ENCODE data around the gene TMEFF2. TPM values are rescaled to one million over a fixed set of nuclear protein-coding genes. Genes with fewer than 3 reads are reported as not detected.

TMEFF2 gene
- total and polyA plus RNA-seq, 2 of the 4 experiments (the other 2 are of a cell fraction), result 1.3 to 3.0 TPM

DNA sequence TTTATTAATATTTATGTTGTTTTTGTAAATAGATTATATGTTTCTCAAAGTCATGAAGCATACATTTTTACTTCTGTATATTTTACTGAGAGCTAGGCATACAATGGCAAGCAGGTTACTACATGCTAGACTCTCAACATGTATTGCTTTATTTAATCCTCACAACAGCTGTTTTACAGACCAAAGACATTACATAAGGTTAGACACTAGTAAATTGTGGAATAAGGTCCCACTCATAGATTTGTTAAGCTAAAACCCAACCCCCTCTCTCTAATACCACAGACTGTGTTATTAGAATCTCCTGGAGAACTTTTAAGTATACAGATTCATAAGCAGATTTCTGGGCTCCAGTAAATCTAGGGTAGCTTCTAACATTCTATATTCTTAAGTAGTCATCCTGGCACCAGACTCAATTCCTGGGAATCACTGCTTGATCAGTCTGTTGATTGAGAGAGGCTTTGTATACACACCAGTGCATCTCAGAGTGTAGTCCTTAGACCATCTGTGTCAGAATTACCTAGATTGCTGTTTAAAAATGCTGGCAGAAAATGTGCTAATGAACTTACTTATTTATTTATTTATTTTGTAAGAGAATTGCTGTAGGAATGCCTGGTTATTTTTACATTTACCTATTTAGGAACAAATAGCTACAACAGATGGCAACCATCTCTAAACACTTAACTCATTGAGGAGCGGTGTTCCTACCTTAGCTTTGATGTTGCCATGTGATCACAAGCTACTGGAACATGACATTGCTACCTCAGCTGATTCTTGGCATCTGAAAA, 194.3 kb downstream of the TMEFF2 start:
- intact Hi-C loops (cut with micrococcal nuclease), result no loop called here
- ChIA-PET POLR2A (ENCODE audit: unreplicated experiment) (no interaction called here), CTCF (interaction anchor here (1.0 to 1.2 kb wide), 2 partner anchors 11 to 446 kb away, joined by 3 to 4 read pairs; no protein-coding TSS in a partner anchor)

More for the DNA sequence above, 194.3 kb downstream of the TMEFF2 start:
- dilution Hi-C loops (cut with HindIII; ENCODE audit: low sequenced_read_pairs, unreplicated experiment) (no loop called here), in situ Hi-C loops (cut with MboI; ENCODE audit: low sequenced_read_pairs) (no loop called here)
- no peaks in the 10 kb centered on the region for H3K9me1 ChIP-seq (ENCODE audit: insufficient read depth, low read length)
- no peak overlapping the region for H3K14ac ChIP-seq (replicated peaks; ENCODE audit: low read depth, low read length)
- H4K20me1 ChIP-seq (ENCODE audit: insufficient read depth, low read length), result no peaks in the 10 kb centered on the region
- H4K91ac ChIP-seq (ENCODE audit: insufficient read depth, low read depth, low read length), result no peak overlapping the region
- H3K23ac ChIP-seq (ENCODE audit: low read depth, low read length), result no peak overlapping the region
- no peak overlapping the region; the same call in 1 of the 2 replicates for H2BK20ac ChIP-seq (ENCODE audit: low read depth, low read length)
- no peaks in the 10 kb centered on the region for H3K9me3 ChIP-seq (ENCODE audit: control insufficient read depth, insufficient read depth, low read length)
- no peak overlapping the region for H2AFZ ChIP-seq (replicated peaks; ENCODE audit: low read length, poor library complexity)
- no peak overlapping the region for H2BK5ac ChIP-seq (ENCODE audit: low read depth, low read length, poor library complexity, severe bottlenecking)
- H3K4me2 ChIP-seq (ENCODE audit: low read depth, low read length), result no peak overlapping the region
- ATAC-seq (ENCODE audit: low read depth) (no peak), DNase-seq (no peak)
- no peak overlapping the region for H3K18ac ChIP-seq (ENCODE audit: low read depth, low read length)
- H3K27ac ChIP-seq (ENCODE audit: insufficient read depth, low read length), result no peak overlapping the region
- no peaks in the 10 kb centered on the region for H3K79me1 ChIP-seq (ENCODE audit: low read depth in 1 of 2, low read length in 2 of 2)
- H2AK9ac ChIP-seq (replicated peaks; ENCODE audit: low read depth, low read length, poor library complexity), result no peak overlapping the region
- H3K36me3 ChIP-seq (ENCODE audit: control insufficient read depth, insufficient read depth, low read length), result no peaks in the 10 kb centered on the region
- TF ChIP-seq POLR2A (IDR thresholded peaks at IDR 0.05; ENCODE audit: low read depth, low read length) (no peak), RCOR1 (IDR thresholded peaks at IDR 0.05; ENCODE audit: insufficient replicate concordance, low read length) (no peak)
- TF ChIP-seq, protein P1, sequence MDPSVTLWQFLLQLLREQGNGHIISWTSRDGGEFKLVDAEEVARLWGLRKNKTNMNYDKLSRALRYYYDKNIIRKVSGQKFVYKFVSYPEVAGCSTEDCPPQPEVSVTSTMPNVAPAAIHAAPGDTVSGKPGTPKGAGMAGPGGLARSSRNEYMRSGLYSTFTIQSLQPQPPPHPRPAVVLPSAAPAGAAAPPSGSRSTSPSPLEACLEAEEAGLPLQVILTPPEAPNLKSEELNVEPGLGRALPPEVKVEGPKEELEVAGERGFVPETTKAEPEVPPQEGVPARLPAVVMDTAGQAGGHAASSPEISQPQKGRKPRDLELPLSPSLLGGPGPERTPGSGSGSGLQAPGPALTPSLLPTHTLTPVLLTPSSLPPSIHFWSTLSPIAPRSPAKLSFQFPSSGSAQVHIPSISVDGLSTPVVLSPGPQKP (IDR thresholded peaks at IDR 0.05; ENCODE audit: borderline replicate concordance, low read depth, low read length), result no peak
- H3K4me3 ChIP-seq (ENCODE audit: insufficient read depth, low read depth, low read length), result no peak overlapping the region
- no TSS peak for BruUV-seq (replicated peaks)
- no peak overlapping the region for H3K56ac ChIP-seq (ENCODE audit: extremely low read depth, insufficient read depth, low read length)
- no peaks in the 10 kb centered on the region for H3K4me1 ChIP-seq (ENCODE audit: control insufficient read depth, insufficient read depth, low read length)
- no peak overlapping the region for H2BK15ac ChIP-seq (ENCODE audit: low read depth, low read length)
- H2BK120ac ChIP-seq (ENCODE audit: low read depth, low read length), result no peak overlapping the region
- H3K9ac ChIP-seq (ENCODE audit: low read depth, low read length), result no peak overlapping the region
- H3K4ac ChIP-seq (ENCODE audit: low read depth, low read length), result no peak overlapping the region
- no CpG with 5 or more reads among the region's 1 CpG for WGBS, 2 experiments (ENCODE audit: extremely low coverage in 2 of 2, insufficient read length in 1 of 2)
- H3K27me3 ChIP-seq (ENCODE audit: control insufficient read depth, insufficient read depth, low read length), result no peaks in the 10 kb centered on the region
- no peak overlapping the region for H4K8ac ChIP-seq (ENCODE audit: low read depth in 2 of 2, low read length in 2 of 2)
- no peak overlapping the region for H2AK5ac ChIP-seq (ENCODE audit: low read depth, low read length)
- H4K5ac ChIP-seq (ENCODE audit: low read depth, low read length), result no peak overlapping the region

Measured in IMR-90 (cell line).